GM23248 (cell line): ENCODE results near the gene CASP14. TPM values are rescaled to one million over a fixed set of nuclear protein-coding genes. Genes with fewer than 3 reads are reported as not detected.
"Not testable (repeated sequence)": the region's sequence is repeated elsewhere in the genome, so short reads cannot be mapped to it uniquely, and the experiment has no call there.

Source experiments
- DNase-seq: peaks from one replicate; pipeline ENCODE4 v3.0.0-alpha.2; 2015
- H2AFZ ChIP-seq: fragments of 200-600 bp; sonication (generic); 2 replicates; pipeline ENCODE4 v1.6.1; 2016; ENCODE audit warnings: antibody characterized with exemption
- H3F3A ChIP-seq: fragments of 200-600 bp; sonication (generic); 2 replicates; pipeline ENCODE4 v1.6.1; 2016; ENCODE audit warnings: mild to moderate bottlenecking, antibody characterized with exemption, mixed run types; ENCODE audit not compliant: insufficient read depth
- H3K27ac ChIP-seq: fragments of 200-600 bp; sonication (generic); 2 replicates; pipeline ENCODE4 v1.5.1; 2016; ENCODE audit warnings: mild to moderate bottlenecking
- H3K27me3 ChIP-seq: fragments of 200-600 bp; sonication (generic); replicated peaks from 2 replicates; pipeline ENCODE4 v1.6.1; 2016; ENCODE audit warnings: mild to moderate bottlenecking; ENCODE audit not compliant: insufficient read depth
- H3K36me3 ChIP-seq: fragments of 200-600 bp; sonication (generic); 2 replicates; pipeline ENCODE4 v1.6.1; 2016; ENCODE audit warnings: low read depth, mild to moderate bottlenecking
- H3K4me1 ChIP-seq: fragments of 200-600 bp; sonication (generic); 2 replicates; pipeline ENCODE4 v1.6.1; 2016; ENCODE audit warnings: mild to moderate bottlenecking; ENCODE audit not compliant: insufficient read depth
- H3K4me2 ChIP-seq: fragments of 200-600 bp; sonication (generic); one replicate; pipeline ENCODE4 v1.6.1; 2016; ENCODE audit warnings: mild to moderate bottlenecking; ENCODE audit not compliant: unreplicated experiment
- H3K4me3 ChIP-seq: fragments of 200-600 bp; sonication (generic); 2 replicates; pipeline ENCODE4 v1.5.1; 2016; ENCODE audit warnings: mild to moderate bottlenecking
- H3K79me2 ChIP-seq: fragments of 200-600 bp; sonication (generic); 2 replicates; pipeline ENCODE4 v1.6.1; 2016; ENCODE audit warnings: mild to moderate bottlenecking; ENCODE audit not compliant: insufficient read depth
- H3K9ac ChIP-seq: fragments of 200-600 bp; sonication (generic); 2 replicates; pipeline ENCODE4 v1.6.1; 2016; ENCODE audit warnings: mild to moderate bottlenecking
- H3K9me2 ChIP-seq: fragments of 200-600 bp; sonication (generic); 2 replicates; pipeline ENCODE4 v1.6.1; 2016; ENCODE audit warnings: mixed run types, mild to moderate bottlenecking, moderate library complexity; ENCODE audit not compliant: insufficient read depth
- H3K9me3 ChIP-seq: fragments of 200-600 bp; sonication (generic); one replicate; pipeline ENCODE4 v1.6.1; 2017; ENCODE audit warnings: low read depth
- H4K20me1 ChIP-seq: fragments of 200-600 bp; sonication (generic); 2 replicates; pipeline ENCODE4 v1.6.0; 2016; ENCODE audit not compliant: insufficient read depth
- EZH2 ChIP-seq: fragments of 200-600 bp; sonication (generic); IDR thresholded peaks from 2 replicates; pipeline ENCODE4 v1.6.1; 2018; ENCODE audit warnings: antibody characterized with exemption, mild to moderate bottlenecking; ENCODE audit not compliant: insufficient read depth, poor library complexity, severe bottlenecking
- EZH2phosphoT487 ChIP-seq: fragments of 200-600 bp; sonication (generic); IDR thresholded peaks from 2 replicates; pipeline ENCODE4 v1.6.1; 2018; ENCODE audit warnings: antibody characterized with exemption, moderate library complexity, mild to moderate bottlenecking, low read depth; ENCODE audit not compliant: insufficient read depth
- WGBS, 2 experiments: methylation state at CpG; one replicate each; pipeline ENCODE4 v1.1.6; 2015 to 2017; ENCODE audit warnings: low lambda C conversion rate in 2 of 2, low coverage in 1 of 2; ENCODE audit errors: missing lambda C conversion rate in 2 of 2; 5-methylcytosine and 5-hydroxymethylcytosine counted together
- in situ Hi-C: fragments of 300-500 bp; cut with MboI; formaldehyde crosslinking; loops from 2 replicates; pipeline ENCODE4 v1.15.0; 2020
- polyA plus RNA-seq: library from polyadenylated mRNA; unstranded; fragments of >200 nt; fragmentation: Nextera tagmentation; extraction: Ambion mirVana; gene quantifications from 2 replicates; pipeline ENCODE4 v1.2.1, GENCODE V29; 2016
- total RNA-seq: library from RNA; depleted of rRNA; stranded (reverse); fragments of >200 nt; shearing (Covaris generic); gene quantifications from 2 replicates; pipeline ENCODE4 v1.2.3, GENCODE V29; 2014

CASP14 gene
- total and polyA plus RNA-seq, 2 experiments from 2014 or later = not detected

DNA sequence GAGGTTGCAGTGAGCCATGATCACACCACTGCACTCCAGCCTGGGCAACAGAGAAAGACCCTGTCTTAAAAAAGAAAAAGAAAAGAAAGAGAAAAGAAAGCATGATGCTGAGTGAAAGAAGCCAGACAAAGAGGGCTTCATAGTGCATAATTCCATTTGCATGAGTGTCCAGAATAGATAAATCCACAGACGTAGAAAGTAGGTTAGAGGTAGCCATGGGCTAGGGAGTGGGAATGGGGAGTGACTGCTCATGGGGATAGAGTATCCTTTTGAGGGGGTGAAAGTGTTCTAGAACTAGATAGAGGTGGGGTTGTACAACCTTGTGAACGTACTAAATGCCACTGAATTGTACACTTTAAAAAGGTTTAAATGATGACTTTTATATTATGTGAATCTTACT, 25.1 kb downstream of the CASP14 start:
- TF ChIP-seq EZH2phosphoT487 (no peak), EZH2 (no peak)
- Histone ChIP-seq H3K79me2 (no peaks in the 10 kb centered on the region), H3K9me3 (no peaks in the 10 kb centered on the region), H3K4me3 (no peak overlapping the region), H3K27me3 (no peaks in the 10 kb centered on the region), H2AFZ (no peak overlapping the region), H3K9me2 (no peaks in the 10 kb centered on the region), H3K27ac (no peak overlapping the region), H3K36me3 (no peaks in the 10 kb centered on the region), H3F3A (no peaks in the 10 kb centered on the region), H3K4me1 (no peaks in the 10 kb centered on the region), H3K9ac (no peak overlapping the region), H4K20me1 (no peaks in the 10 kb centered on the region), H3K4me2 (no peak overlapping the region)
- no peak for DNase-seq
- WGBS, 2 experiments = 15 to 18% methylated on average over 2 of the region's 2 CpGs
- in situ Hi-C loops = no loop called here

DNA sequence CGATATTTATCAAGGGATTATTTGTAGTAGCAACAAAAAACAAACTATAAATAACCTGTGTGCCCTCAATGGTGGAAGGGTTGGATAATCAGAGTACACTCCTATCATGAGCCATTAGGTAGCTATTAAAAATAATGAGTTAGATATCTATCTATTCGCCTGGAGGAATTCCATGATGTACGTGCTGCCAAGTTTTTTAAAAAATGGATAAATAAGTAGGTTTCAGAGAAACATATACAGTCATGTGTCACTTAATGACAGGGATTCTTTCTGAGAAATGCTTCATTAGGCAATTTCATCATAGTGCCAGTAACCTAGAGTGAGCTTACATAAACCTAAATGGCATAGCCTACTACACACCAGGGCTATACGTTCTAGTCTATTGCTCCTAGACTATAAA, 26.5 kb downstream of the CASP14 start:
- no peaks in the 10 kb centered on the region for H3K4me1 ChIP-seq
- H3K9me2 ChIP-seq = no peaks in the 10 kb centered on the region
- no peaks in the 10 kb centered on the region for H3F3A ChIP-seq
- H3K27ac ChIP-seq = no peak overlapping the region
- H3K4me2 ChIP-seq = no peak overlapping the region
- no peaks in the 10 kb centered on the region for H3K36me3 ChIP-seq
- H3K27me3 ChIP-seq = no peaks in the 10 kb centered on the region
- no peaks in the 10 kb centered on the region for H3K9me3 ChIP-seq
- WGBS, 2 experiments = 40 to 48% methylated on average over 4 of the region's 4 CpGs
- H2AFZ ChIP-seq = no peak overlapping the region
- in situ Hi-C loops = no loop called here
- no peak overlapping the region for H3K4me3 ChIP-seq
- DNase-seq = no peak
- H3K9ac ChIP-seq = no peak overlapping the region
- H3K79me2 ChIP-seq = no peaks in the 10 kb centered on the region
- no peaks in the 10 kb centered on the region for H4K20me1 ChIP-seq
- no peak for TF ChIP-seq EZH2phosphoT487
- no peak for TF ChIP-seq EZH2

DNA sequence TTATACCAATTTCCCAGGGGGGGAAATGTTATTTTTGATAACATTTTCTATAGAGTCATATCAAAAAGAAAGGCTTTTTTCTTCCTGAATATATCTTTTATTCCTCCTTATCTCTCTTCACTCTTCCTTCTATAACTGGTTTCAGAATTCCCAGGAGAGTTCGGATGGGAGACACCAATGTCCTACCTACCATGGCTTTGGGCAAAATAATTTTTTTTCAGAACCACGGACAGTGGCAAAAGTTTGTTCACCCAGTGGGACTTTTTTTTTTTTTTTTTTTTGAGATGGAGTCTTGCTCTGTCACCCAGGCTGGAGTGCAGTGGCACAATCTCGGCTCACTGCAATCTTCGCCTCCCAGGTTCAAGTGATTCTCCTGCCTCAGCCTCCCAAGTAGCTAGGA, 30.7 kb downstream of the CASP14 start:
- H3K9me3 ChIP-seq, H3K4me3 ChIP-seq, H2AFZ ChIP-seq, H3K27me3 ChIP-seq, in situ Hi-C loops, H3K4me1 ChIP-seq, H3K79me2 ChIP-seq, H4K20me1 ChIP-seq, H3K9me2 ChIP-seq, H3K9ac ChIP-seq, DNase-seq, H3K36me3 ChIP-seq, H3K27ac ChIP-seq, H3F3A ChIP-seq, H3K4me2 ChIP-seq: not testable (repeated sequence)
- 18 to 33% methylated on average over 4 of the region's 4 CpGs for WGBS, 2 experiments

DNA sequence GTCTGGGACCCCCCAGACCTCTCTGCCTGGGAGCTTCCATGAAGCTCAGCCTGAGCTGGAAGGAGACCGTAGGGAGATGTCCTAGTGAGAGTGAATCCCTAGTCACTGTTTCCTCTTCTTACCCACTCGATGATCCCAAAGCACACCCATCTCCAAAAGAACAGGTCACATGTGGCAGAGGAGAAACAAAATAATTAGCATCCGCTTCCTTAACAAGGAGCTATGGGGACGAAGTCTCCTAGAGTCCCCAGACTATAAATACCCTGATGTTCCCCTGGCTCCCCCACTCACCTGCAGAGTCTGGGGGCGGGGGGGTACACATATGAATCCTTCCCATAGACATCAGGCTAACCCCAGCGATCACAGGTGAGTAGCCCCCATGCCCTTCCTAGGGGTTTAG, 32.6 kb downstream of the CASP14 start, which contains the start of gene OR1I1:
Gene OR1I1 (plus strand): TSS at position 301 of the 400 bp plus-strand sequence. CDS start 4,855 bp downstream, outside the sequence.
- WGBS, 2 experiments = 24 to 27% methylated on average over 6 of the region's 6 CpGs
- H3K9me3 ChIP-seq = no peaks in the 10 kb centered on the region
- H3K9me2 ChIP-seq = no peaks in the 10 kb centered on the region
- no peaks in the 10 kb centered on the region for H3F3A ChIP-seq
- in situ Hi-C loops = no loop called here
- H3K4me2 ChIP-seq = no peak within 1 kb of the TSS
- no peak within 1 kb of the TSS for H3K27ac ChIP-seq
- H4K20me1 ChIP-seq = no peaks in the 10 kb centered on the region
- DNase-seq = no peak
- H2AFZ ChIP-seq = no peak within 1 kb of the TSS
- TF ChIP-seq EZH2 = no peak
- TF ChIP-seq EZH2phosphoT487 = no peak
- H3K4me3 ChIP-seq = no peak within 1 kb of the TSS
- no peak within 1 kb of the TSS for H3K9ac ChIP-seq
- H3K4me1 ChIP-seq = no peaks in the 10 kb centered on the region
- no peaks in the 10 kb centered on the region for H3K36me3 ChIP-seq
- no peaks in the 10 kb centered on the region for H3K79me2 ChIP-seq
- H3K27me3 ChIP-seq = peaks cover 23% of the 10 kb centered on the region

DNA sequence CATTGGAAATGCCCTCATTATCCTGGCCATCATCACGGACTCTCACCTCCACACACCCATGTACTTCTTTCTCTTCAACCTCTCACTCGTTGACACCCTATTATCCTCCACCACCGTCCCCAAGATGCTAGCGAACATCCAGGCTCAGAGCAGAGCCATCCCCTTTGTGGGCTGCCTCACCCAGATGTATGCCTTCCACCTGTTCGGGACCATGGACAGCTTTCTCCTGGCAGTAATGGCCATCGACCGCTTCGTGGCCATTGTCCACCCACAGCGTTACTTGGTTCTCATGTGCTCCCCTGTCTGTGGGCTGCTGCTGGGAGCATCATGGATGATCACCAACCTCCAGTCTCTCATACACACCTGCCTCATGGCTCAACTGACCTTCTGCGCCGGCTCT, 37.9 kb downstream of the CASP14 start:
- no peak for TF ChIP-seq EZH2phosphoT487
- no peak for TF ChIP-seq EZH2
- Histone ChIP-seq H2AFZ (no peak overlapping the region), H3K4me3 (no peak overlapping the region), H3F3A (no peaks in the 10 kb centered on the region), H3K4me2 (no peak overlapping the region), H3K36me3 (no peaks in the 10 kb centered on the region), H3K27me3 (peaks cover 39% of the 10 kb centered on the region), H3K9me2 (no peaks in the 10 kb centered on the region), H3K9me3 (no peaks in the 10 kb centered on the region), H4K20me1 (no peaks in the 10 kb centered on the region), H3K79me2 (no peaks in the 10 kb centered on the region), H3K9ac (no peak overlapping the region), H3K4me1 (no peaks in the 10 kb centered on the region), H3K27ac (no peak overlapping the region)
- 54 to 58% methylated on average over 11 of the region's 11 CpGs for WGBS, 2 experiments
- no peak for DNase-seq
- in situ Hi-C loops = no loop called here
